HG02884 (cell line): ENCODE results near the gene TECPR1.
A peak's percentile ranks its signal among the peaks of the same experiment; 100 is the strongest.

Source experiments
- ATAC-seq: cut with Tn5 transposase; IDR thresholded peaks from one replicate; pipeline ENCODE4 v1.9.1; 2021; ENCODE audit warnings: mild to moderate bottlenecking, moderate library complexity; ENCODE audit not compliant: unreplicated experiment

Gene TECPR1, protein sequence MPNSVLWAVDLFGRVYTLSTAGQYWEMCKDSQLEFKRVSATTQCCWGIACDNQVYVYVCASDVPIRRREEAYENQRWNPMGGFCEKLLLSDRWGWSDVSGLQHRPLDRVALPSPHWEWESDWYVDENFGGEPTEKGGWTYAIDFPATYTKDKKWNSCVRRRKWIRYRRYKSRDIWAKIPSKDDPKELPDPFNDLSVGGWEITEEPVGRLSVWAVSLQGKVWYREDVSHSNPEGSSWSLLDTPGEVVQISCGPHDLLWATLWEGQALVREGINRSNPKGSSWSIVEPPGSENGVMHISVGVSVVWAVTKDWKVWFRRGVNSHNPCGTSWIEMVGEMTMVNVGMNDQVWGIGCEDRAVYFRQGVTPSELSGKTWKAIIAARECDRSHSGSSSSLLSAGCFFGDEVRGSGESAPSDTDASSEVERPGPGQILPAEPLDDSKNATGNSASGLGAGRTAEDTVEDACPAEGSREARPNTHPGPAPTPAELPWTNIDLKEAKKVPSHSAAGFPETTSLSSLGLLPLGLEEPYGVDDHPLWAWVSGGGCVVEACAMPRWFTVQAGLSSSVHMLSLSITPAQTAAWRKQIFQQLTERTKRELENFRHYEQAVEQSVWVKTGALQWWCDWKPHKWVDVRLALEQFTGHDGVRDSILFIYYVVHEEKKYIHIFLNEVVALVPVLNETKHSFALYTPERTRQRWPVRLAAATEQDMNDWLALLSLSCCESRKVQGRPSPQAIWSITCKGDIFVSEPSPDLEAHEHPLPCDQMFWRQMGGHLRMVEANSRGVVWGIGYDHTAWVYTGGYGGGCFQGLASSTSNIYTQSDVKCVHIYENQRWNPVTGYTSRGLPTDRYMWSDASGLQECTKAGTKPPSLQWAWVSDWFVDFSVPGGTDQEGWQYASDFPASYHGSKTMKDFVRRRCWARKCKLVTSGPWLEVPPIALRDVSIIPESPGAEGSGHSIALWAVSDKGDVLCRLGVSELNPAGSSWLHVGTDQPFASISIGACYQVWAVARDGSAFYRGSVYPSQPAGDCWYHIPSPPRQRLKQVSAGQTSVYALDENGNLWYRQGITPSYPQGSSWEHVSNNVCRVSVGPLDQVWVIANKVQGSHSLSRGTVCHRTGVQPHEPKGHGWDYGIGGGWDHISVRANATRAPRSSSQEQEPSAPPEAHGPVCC

DNA sequence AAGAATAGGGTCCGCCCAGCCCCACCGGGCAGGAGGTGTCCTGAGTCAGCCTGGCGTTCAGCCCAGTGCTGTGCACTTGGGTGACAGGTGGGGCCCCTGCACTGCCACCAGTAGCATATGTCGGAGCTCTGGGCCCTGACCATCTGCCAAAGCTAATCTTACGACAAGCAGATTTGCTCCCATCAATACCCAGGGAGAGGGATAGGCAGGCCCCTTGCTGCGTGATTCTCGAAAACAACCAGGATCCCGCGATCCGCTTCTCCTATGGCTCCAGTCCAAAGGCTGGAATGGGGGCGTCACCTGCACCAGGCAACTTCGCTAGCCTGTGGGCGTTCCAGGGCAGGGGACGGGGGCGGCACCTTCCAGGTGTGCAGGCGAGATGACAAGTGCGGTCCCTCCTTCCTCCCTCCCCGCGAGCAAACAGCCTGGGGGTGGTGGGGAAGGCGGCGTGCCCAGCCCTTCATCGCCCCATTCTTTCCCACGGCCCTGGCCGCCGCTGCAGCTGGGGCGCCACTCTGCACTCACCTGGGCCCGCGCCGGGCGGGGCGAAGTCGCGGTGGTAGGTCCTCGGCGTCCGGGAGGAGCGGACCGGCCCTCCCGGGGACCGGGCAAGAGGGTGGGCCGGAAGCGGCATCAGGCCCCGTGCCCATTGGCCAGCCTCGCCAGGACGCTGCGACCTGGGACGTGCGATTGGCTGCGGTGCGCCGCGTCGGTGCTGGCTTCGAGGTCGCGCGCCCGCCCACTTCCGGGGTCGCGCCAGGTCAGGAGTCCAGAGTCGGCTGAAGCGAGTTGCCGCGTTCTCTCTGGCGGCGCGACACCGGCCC lies at the start of gene TECPR1:
Gene TECPR1, minus strand, starts transcription at position 632 of the 824 bp plus-strand sequence. CDS start 6,086 bp downstream, outside the sequence.
- ATAC-seq, result peak; percentile 95

GRCh38 chr7:98300595-98301372 lies 48.8 kb upstream of the TECPR1 start:
- no peak for ATAC-seq

GRCh38 chr7:98297626-98298286 lies 45.7 kb upstream of the TECPR1 start:
- no peak for ATAC-seq

DNA sequence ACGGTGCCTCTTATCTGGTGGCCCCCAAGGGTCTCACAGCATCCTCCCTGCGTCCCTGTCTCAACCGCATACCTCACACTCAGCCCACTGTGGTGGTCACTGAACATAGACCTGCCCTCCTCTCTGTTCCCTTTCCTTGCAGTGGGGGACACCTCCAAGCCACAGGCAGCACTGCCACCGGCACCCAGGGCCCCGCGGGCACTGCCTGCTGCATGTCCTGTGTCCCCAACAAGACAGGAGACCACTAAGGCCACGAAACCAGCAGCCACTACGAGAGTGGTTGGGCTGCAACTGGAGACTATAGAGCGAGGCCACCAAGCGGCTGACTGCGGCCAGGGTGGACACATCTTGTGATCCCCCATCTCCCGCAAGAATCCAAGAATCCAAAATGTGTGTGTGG lies 44.8 kb upstream of the TECPR1 start:
- no peak for ATAC-seq

- no peak for ATAC-seq
These were observed 43.6 kb upstream of the TECPR1 start for GRCh38 chr7:98295467-98296192.

- ATAC-seq, result peak; percentile 69
These were observed 42.9 kb upstream of the TECPR1 start for GRCh38 chr7:98294798-98295382.

DNA sequence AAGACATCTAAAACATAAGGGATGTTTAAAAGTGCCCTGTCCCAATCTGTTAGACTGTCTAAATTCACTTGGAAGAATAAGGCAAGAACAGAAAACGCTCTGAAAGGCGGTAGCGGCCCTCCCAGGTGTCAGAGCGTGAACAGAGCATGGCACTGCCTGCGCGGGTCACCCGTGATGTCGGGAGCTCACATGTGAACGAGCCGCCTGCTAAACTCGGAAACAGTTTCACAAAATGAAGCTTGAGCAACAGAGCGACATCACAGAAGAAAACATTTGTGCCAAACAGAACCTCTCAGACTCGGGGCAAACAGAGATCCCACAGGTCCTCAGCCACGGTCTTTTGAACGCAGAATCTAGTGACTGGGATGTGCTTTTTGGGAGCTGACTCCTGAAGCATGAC lies 42.3 kb upstream of the TECPR1 start:
- no peak for ATAC-seq

DNA sequence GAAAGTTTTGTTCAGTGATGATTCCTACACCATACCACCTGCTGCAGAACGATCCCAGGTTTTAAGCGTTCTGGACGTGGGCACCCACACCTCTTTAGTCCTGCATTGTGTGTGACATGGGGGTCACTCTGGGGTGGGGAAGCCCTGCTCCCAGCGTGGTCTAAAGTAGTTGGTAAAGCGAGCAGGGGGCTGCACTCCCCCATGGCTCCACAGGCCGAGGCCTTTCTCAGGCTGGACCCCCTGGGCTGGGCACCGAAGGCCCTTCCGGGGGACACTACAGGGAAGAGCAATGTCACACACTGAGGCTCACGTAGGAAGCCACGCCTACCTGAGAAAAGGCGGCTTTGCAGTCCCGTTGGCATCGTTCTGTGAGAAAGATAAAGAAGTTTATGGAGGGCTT lies 41.7 kb upstream of the TECPR1 start:
- no peak for ATAC-seq

DNA sequence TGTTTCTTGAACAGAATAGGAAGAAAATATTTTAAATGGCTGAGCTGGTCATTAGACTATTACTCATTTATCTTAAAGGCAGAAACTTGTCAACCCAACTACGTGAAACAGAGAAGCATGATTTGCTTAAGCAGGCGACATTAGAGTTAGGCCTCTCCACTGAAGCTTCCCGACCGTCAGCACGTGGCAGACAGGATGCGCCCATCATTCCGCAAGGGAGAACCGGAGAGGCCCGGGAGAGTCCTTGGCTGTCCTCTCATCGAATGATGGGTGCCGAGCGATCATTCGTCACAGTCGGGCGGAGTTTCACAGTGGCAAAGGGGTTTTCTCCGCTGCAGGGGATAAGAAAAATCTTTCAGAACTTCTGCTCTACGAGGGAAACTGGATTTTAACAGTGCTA lies 41.2 kb upstream of the TECPR1 start:
- ATAC-seq, result no peak

DNA sequence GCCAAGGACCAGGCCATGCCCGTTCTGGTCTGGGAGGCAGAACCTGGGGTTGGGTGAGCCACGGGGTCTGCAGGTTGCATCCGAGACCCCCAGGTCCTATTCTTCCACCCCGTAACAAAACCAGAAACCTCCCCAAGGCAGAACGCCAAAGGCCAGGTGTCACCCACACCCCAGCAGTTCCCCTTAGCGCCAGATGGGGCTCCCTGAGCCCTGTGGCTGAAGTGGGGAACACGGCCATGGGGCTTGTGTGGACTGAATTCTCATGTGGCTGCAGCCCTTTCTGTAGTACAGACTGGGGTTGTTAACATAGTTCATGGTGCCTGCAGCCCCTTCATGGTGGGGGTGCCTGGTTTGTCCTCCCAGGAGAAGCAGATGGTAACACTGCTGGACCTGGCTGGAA lies 39.7 kb upstream of the TECPR1 start:
- no peak for ATAC-seq

DNA sequence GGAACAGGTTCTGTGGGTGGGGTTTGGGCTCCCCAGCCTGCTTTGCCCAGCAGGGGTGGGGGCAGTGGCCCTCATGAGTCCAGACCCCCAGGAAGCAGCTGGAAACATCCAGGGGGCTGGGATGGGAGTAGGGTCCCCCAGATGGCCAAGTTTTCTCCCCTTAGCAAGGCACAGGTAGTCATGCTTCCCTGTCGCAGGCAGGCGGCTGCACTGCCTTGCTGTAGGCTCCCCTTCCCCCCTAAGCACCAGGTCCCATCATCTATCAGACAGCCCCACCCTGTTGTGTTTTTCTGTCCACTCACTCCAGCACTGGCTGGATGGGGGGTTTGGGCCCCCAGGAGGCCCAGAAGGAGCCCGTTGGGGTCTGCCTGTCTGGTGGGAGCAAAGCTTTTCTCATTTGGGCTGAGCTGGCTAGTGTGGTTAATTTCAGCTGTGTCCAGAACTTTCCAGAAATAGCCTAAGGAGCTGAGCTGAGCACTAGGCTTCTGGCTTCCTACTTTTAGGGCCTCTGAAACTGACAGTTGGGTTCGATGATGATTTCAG lies 37.4 kb upstream of the TECPR1 start:
- no peak for ATAC-seq

DNA sequence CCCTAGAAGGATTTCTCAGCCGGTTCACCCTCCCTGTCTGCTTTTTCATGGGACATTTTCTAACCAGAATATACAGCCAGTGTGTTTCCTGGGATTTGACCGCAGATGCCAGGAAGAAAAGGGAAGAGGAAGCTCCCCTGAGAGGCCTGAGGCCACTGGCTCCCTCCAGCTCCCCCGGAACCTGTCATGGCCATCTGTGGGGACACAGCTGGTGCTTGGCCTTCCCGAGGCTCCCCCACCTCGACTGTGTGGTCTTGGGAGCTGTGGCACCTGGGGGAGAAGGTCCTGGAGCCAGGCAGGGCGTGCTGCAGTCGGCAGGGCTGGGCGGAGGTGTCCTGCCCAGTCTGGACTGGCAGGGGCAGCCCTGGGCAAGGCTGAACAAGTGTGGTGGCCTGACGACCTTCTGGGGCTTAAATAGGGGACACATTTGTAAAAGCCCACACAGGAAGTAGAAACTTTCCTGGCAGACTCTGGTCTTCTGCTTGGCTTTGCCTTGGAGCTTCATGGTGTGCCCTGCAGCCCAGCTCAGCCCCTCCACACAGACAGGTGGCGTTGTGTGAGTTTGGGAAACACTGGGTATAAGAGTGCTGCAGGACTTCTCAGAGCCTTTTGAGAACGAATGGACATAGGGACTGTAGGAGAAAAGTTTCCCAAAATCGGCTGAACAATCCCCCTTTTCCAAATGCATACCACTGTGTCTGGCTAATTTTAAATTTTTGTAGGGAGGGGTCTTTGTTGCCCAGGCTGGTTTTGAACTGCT lies 36.2 kb upstream of the TECPR1 start:
- ATAC-seq, result no peak

DNA sequence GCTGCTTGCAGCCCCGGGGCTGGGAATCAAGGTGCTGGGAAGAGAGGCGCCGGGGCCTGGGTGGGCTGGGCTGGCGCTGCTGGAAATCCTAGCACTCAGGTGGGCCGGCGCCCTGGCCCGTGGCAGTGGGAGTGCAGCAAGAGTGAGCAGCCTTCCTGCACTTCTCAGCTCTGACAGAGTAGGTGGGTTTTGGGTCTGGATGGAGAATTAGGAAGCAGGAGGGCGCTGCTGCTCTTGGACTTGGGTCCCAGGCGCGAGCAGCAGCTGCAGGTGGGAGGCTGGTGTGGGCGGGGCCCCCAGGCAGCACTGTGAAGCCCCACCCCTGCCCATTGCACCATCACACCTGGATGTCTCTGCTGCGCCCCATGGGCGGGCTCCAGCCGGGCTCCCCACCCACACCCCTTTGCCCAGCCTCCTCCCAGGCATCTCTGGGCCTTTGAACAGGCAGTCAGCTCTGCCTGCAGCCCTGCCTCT lies 35.5 kb upstream of the TECPR1 start:
- no peak for ATAC-seq

DNA sequence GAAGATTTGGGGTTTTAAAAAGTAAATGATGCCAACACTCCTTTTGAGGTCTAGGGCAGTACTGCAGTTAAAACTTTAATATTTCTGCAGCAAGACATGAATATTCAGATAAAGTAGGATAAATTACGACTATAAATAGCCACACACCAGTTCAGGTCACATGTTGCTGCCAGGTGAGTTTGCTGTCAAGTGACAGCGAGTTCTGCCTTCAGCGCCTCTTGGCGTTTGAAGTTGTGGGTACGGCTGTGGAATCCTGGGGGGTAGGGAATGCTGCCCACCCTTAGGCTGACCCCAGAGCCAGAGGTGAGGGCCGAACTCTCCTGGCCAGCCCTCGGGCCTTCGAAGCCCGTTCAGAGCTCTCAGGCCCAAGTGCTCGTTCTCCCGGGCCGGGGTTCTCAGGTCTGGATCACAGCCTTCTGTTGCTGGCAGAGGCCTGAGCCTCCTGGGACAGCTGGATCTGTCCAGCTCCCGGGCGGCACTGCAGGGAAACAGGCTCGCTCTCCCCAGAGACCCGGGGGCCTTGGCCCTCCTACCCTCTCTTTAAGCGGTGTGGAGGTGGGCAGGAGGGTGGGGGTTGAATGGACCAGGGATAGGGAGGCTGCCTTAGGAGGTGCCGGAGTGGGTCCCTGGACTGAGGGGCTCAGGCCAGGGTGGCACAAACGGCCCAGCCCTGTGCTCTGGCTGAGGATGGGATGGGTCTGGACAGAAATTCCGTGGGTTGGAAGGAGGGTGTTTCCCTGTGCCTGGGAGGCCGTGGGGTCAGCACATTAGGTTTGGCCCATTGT lies 34.9 kb upstream of the TECPR1 start:
- no peak for ATAC-seq

GRCh38 chr7:98286093-98286539 lies 34.1 kb upstream of the TECPR1 start:
- ATAC-seq, result no peak
